HepG2 (cell line): ENCODE measurements around the gene FBLIM1. TPM values are rescaled to one million over a fixed set of nuclear protein-coding genes. Genes with fewer than 3 reads are reported as not detected.

Experiments used
- ATAC-seq: fragments of 200-7000 bp; cut with Tn5 transposase; 3 replicates; pipeline ENCODE4 v1.9.1; 2020; ENCODE audit warnings: mild to moderate bottlenecking, moderate library complexity
- BruUV-seq: library from RNA; stranded (reverse); fragments of 400-500 nt; replicated peaks from 2 replicates; lab custom pipeline; 2021; lab: Mats Ljungman, UMichigan
- CTCF ChIA-PET: fragments of 300-600 bp; formaldehyde crosslinking; extraction: SDS; loops from one replicate; lab custom pipeline; 2021; ENCODE audit warnings: low total read pairs, inconsistent platforms, low intra/inter-chr PET ratio; lab: Yijun Ruan, JAX
- POLR2A ChIA-PET: fragments of 350-600 bp; sonication (Branson Sonifier 250); formaldehyde crosslinking; loops from one replicate; lab custom pipeline; 2020; ENCODE audit warnings: antibody characterized with exemption, inconsistent platforms; lab: Yijun Ruan, JAX
- DNase-seq: peaks from one replicate; pipeline ENCODE4 v3.0.0-alpha.2; 2015; ENCODE audit warnings: low spot score
- FAIRE-seq: peaks from 3 replicates; lab custom pipeline; 2011; peaks lifted over from hg19 to GRCh38; lab: Jason Lieb, UNC
- H2AFZ ChIP-seq: one replicate; pipeline ENCODE4 v1.6.1; 2011; ENCODE audit warnings: low read length, inconsistent platforms
- H3K27ac ChIP-seq: fragments of 300-600 bp; 3 replicates; pipeline ENCODE4 v1.8.0; 2011; ENCODE audit warnings: mixed run types, mild to moderate bottlenecking, mixed read lengths, low read length, inconsistent platforms; ENCODE audit not compliant: insufficient read depth; ENCODE audit errors: extremely low read length
- H3K27me3 ChIP-seq, 2 experiments: fragments of 200-600 bp in 1 of 2; 2 replicates in 1 of 2; 3 replicates in 1 of 2; pipeline versions ENCODE4 v1.6.0 to v1.8.0; 2011; ENCODE audit warnings: low read length in 2 of 2, mild to moderate bottlenecking in 2 of 2, moderate library complexity in 2 of 2, inconsistent platforms in 1 of 2; ENCODE audit not compliant: insufficient read depth in 2 of 2, control insufficient read depth in 1 of 2
- H3K36me3 ChIP-seq, 2 experiments: fragments of 200-600 bp in 1 of 2; replicated peaks in 1 of 2; 2 replicates in 1 of 2; 3 replicates in 1 of 2; pipeline versions ENCODE4 v1.5.1 to v1.8.0; 2011; ENCODE audit warnings: low read length in 2 of 2, inconsistent platforms in 1 of 2; ENCODE audit not compliant: insufficient read depth in 2 of 2, control insufficient read depth in 1 of 2
- H3K4me1 ChIP-seq: 2 replicates; pipeline ENCODE4 v1.5.1; 2012; ENCODE audit warnings: low read length, inconsistent platforms; ENCODE audit not compliant: insufficient read depth
- H3K4me2 ChIP-seq: 2 replicates; pipeline ENCODE4 v1.6.0; 2011; ENCODE audit warnings: low read depth, low read length, inconsistent platforms
- H3K4me3 ChIP-seq, 3 experiments: fragments of 200-600 bp in 1 of 3; sonication (generic), shearing (Covaris generic) in 1 of 3; replicated peaks in 1 of 3; 2 replicates each; pipeline ENCODE4 v1.5.1; 2011 to 2016; ENCODE audit warnings: low read length in 3 of 3, inconsistent platforms in 2 of 3, low read depth in 2 of 3, mild to moderate bottlenecking in 2 of 3, control low read depth in 1 of 3, mixed read lengths in 1 of 3; ENCODE audit not compliant: insufficient read depth in 1 of 3
- H3K79me2 ChIP-seq: one replicate; pipeline ENCODE4 v1.6.1; 2011; ENCODE audit warnings: low read length, inconsistent platforms; ENCODE audit not compliant: insufficient read depth
- H3K9ac ChIP-seq: 2 replicates; pipeline ENCODE4 v1.6.0; 2011; ENCODE audit warnings: mild to moderate bottlenecking, low read depth, low read length, inconsistent platforms; ENCODE audit not compliant: insufficient read depth
- H3K9me3 ChIP-seq: 2 replicates; pipeline ENCODE4 v1.5.1; 2012; ENCODE audit warnings: mild to moderate bottlenecking, low read length
- H4K20me1 ChIP-seq: 2 replicates; pipeline ENCODE4 v1.6.0; 2011; ENCODE audit warnings: inconsistent platforms, mild to moderate bottlenecking, low read length, moderate library complexity; ENCODE audit not compliant: insufficient read depth
- FOXA1 ChIP-seq, 2 experiments: fragments of 450-650 bp in 1 of 2; sonication (generic) in 1 of 2; formaldehyde crosslinking in 1 of 2; IDR thresholded peaks; 2 replicates each; pipeline versions ENCODE4 v1.4.0 to v1.6.1; 2016 to 2020; ENCODE audit warnings: missing genetic modification reagents in 1 of 2
- HMGA1 ChIP-seq: sonication (generic); formaldehyde crosslinking; conservative IDR thresholded peaks from 2 replicates; pipeline ENCODE4 v1.4.0; 2020; ENCODE audit warnings: missing genetic modification reagents
- PHB2 ChIP-seq: fragments of 450-650 bp; IDR thresholded peaks from 2 replicates; pipeline ENCODE4 v1.6.1; 2018; ENCODE audit not compliant: partially characterized antibody
- SNAI1 ChIP-seq: sonication (generic); formaldehyde crosslinking; IDR thresholded peaks from 2 replicates; pipeline ENCODE4 v1.5.0; 2020; ENCODE audit warnings: mild to moderate bottlenecking, missing genetic modification reagents, borderline replicate concordance
- ZFP1 ChIP-seq: IDR thresholded peaks from 2 replicates; pipeline ENCODE4 v1.6.1; 2016
- ZNF253 ChIP-seq: sonication (generic); formaldehyde crosslinking; IDR thresholded peaks from 2 replicates; pipeline ENCODE4 v1.8.0; 2022; ENCODE audit warnings: mild to moderate bottlenecking, missing genetic modification reagents, borderline replicate concordance
- ZNF382 ChIP-seq: sonication (generic); formaldehyde crosslinking; IDR thresholded peaks from 2 replicates; pipeline ENCODE4 v1.5.0; 2020; ENCODE audit warnings: missing genetic modification reagents, mild to moderate bottlenecking, borderline replicate concordance
- ZNF557 ChIP-seq: sonication (generic); formaldehyde crosslinking; IDR thresholded peaks from 2 replicates; pipeline ENCODE4 v1.4.0; 2020; ENCODE audit warnings: missing genetic modification reagents
- ZSCAN31 ChIP-seq: sonication (generic); formaldehyde crosslinking; IDR thresholded peaks from 2 replicates; pipeline ENCODE4 v1.5.0; 2020; ENCODE audit warnings: low read depth, mild to moderate bottlenecking, missing genetic modification reagents
- WGBS: methylation state at CpG from one replicate; pipeline ENCODE4 v1.1.6; 2017; ENCODE audit warnings: low lambda C conversion rate; 5-methylcytosine and 5-hydroxymethylcytosine counted together
- in situ Hi-C: cut with HindIII; loops from 2 replicates; pipeline ENCODE4 v1.10.0; 2017; ENCODE audit warnings: low pct_unique_long_range_greater_than_20kb; ENCODE audit not compliant: extremely low pct_ligation_motif_present
- intact Hi-C: fragments of 100-400 bp; cut with micrococcal nuclease; formaldehyde crosslinking; loops from one replicate; pipeline ENCODE4 v1.10.0; 2022; ENCODE audit not compliant: unreplicated experiment
- polyA plus RNA-seq, 8 experiments: library from polyadenylated mRNA; depleted of rRNA in 3 of 8; stranded (reverse) in 7 of 8; unstranded in 1 of 8; fragments of >200 nt; fragmentation: Illumina TruSeq in 4 of 8; extraction: Trizol in 4 of 8; gene quantifications; 2 replicates each; pipeline versions ENCODE4 v1.2.1 to v1.2.3, GENCODE V29; 2011 to 2016; ENCODE audit warnings: low read depth in 4 of 8, missing spikeins in 1 of 8, mixed read lengths in 1 of 8; ENCODE audit not compliant: insufficient read depth in 1 of 8
- total RNA-seq, 5 experiments: library from RNA; depleted of rRNA; stranded (reverse); fragments of >200 nt; fragmentation: Illumina TruSeq; extraction: Trizol; gene quantifications; 2 replicates each; pipeline ENCODE4 v1.2.3, GENCODE V29; 2016; ENCODE audit warnings: low read depth in 1 of 5
- TF ChIP-seq, protein P1 (sequence below): sonication (generic); formaldehyde crosslinking; IDR thresholded peaks from 2 replicates; pipeline ENCODE4 v1.9.0; 2021; ENCODE audit warnings: missing genetic modification reagents, mild to moderate bottlenecking, borderline replicate concordance
- TF ChIP-seq, protein P2 (sequence below): sonication (generic); formaldehyde crosslinking; conservative IDR thresholded peaks from 2 replicates; pipeline ENCODE4 v1.8.0; 2022; ENCODE audit warnings: low read depth, missing genetic modification reagents
- TF ChIP-seq, protein P3 (sequence below): IDR thresholded peaks from 2 replicates; pipeline ENCODE4 v1.4.0; 2020; ENCODE audit warnings: mild to moderate bottlenecking, missing genetic modification reagents
- TF ChIP-seq, protein P4 (sequence below): IDR thresholded peaks from 2 replicates; pipeline ENCODE4 v1.6.1; 2012; ENCODE audit warnings: inconsistent platforms
- TF ChIP-seq, protein P5 (sequence below): IDR thresholded peaks from 2 replicates; pipeline ENCODE4 v1.6.1; 2018; ENCODE audit warnings: missing genetic modification reagents

FBLIM1 gene
- total and polyA plus RNA-seq, 2 of the 13 experiments (the other 11 are each of a cell fraction or from before 2014, with no cell fraction given) = 10.6 to 23.0 TPM

- TF ChIP-seq, protein P1, sequence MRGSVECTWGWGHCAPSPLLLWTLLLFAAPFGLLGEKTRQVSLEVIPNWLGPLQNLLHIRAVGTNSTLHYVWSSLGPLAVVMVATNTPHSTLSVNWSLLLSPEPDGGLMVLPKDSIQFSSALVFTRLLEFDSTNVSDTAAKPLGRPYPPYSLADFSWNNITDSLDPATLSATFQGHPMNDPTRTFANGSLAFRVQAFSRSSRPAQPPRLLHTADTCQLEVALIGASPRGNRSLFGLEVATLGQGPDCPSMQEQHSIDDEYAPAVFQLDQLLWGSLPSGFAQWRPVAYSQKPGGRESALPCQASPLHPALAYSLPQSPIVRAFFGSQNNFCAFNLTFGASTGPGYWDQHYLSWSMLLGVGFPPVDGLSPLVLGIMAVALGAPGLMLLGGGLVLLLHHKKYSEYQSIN = no peak
- TF ChIP-seq ZFP1 = no peak
- TF ChIP-seq HMGA1 (CRISPR knock-in tag) = no peak
- TF ChIP-seq, protein P2, sequence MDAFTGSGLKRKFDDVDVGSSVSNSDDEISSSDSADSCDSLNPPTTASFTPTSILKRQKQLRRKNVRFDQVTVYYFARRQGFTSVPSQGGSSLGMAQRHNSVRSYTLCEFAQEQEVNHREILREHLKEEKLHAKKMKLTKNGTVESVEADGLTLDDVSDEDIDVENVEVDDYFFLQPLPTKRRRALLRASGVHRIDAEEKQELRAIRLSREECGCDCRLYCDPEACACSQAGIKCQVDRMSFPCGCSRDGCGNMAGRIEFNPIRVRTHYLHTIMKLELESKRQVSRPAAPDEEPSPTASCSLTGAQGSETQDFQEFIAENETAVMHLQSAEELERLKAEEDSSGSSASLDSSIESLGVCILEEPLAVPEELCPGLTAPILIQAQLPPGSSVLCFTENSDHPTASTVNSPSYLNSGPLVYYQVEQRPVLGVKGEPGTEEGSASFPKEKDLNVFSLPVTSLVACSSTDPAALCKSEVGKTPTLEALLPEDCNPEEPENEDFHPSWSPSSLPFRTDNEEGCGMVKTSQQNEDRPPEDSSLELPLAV = no peak
- TF ChIP-seq ZNF557 = no peak
- no peak for TF ChIP-seq SNAI1 (CRISPR knock-in tag)
Observed at GRCh38 chr1:15724949-15725880, 33.4 kb upstream of the FBLIM1 start (continued).

DNA sequence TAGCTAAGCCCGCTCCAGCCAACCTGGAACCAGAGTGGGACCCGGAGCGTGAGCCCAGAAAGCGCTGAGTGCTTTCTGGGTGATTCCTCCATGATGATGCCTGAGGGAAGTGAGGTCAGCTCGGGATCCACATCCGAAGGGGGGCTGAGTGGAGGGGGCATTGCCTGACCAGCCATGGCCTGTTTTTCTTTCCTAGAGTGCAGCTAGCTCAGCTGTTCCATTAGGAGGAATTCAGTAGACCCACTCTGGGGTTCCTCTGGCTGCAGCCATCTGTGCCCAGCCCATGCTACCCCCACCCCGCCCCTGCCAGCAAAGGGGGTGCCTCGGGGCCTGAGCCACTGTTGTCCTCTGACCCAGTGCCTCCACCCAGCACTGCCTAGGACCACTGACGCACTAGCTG lies 32.1 kb upstream of the FBLIM1 start:
- CTCF ChIA-PET = no interaction called here
- peaks cover 15 to 45% of the 10 kb centered on the region in 2 experiments; a peak in 4 of 5 replicates for H3K36me3 ChIP-seq
- in situ Hi-C loops = no loop called here
- H3K4me1 ChIP-seq = no peaks in the 10 kb centered on the region
- no peaks in the 10 kb centered on the region for H4K20me1 ChIP-seq
- 100% methylated on average over 4 of the region's 9 CpGs for WGBS
- no peaks in the 10 kb centered on the region for H3K9me3 ChIP-seq
- H3K27me3 ChIP-seq = no peaks in the 10 kb centered on the region
- no peaks in the 10 kb centered on the region for H3K79me2 ChIP-seq
- POLR2A ChIA-PET = no interaction called here
- no peak overlapping the region for H3K9ac ChIP-seq
- no peak overlapping the region for H3K27ac ChIP-seq
- ATAC-seq (no peak), DNase-seq (no peak), FAIRE-seq (no peak)
- BruUV-seq = no TSS peak
- TF ChIP-seq ZSCAN31 (CRISPR knock-in tag) = no peak
- TF ChIP-seq, protein P3, sequence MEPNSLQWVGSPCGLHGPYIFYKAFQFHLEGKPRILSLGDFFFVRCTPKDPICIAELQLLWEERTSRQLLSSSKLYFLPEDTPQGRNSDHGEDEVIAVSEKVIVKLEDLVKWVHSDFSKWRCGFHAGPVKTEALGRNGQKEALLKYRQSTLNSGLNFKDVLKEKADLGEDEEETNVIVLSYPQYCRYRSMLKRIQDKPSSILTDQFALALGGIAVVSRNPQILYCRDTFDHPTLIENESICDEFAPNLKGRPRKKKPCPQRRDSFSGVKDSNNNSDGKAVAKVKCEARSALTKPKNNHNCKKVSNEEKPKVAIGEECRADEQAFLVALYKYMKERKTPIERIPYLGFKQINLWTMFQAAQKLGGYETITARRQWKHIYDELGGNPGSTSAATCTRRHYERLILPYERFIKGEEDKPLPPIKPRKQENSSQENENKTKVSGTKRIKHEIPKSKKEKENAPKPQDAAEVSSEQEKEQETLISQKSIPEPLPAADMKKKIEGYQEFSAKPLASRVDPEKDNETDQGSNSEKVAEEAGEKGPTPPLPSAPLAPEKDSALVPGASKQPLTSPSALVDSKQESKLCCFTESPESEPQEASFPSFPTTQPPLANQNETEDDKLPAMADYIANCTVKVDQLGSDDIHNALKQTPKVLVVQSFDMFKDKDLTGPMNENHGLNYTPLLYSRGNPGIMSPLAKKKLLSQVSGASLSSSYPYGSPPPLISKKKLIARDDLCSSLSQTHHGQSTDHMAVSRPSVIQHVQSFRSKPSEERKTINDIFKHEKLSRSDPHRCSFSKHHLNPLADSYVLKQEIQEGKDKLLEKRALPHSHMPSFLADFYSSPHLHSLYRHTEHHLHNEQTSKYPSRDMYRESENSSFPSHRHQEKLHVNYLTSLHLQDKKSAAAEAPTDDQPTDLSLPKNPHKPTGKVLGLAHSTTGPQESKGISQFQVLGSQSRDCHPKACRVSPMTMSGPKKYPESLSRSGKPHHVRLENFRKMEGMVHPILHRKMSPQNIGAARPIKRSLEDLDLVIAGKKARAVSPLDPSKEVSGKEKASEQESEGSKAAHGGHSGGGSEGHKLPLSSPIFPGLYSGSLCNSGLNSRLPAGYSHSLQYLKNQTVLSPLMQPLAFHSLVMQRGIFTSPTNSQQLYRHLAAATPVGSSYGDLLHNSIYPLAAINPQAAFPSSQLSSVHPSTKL (CRISPR knock-in tag) = no peak
- no peak for TF ChIP-seq FOXA1 (IDR thresholded peaks at IDR 0.05)
- TF ChIP-seq FOXA1 (CRISPR knock-in tag; IDR thresholded peaks at IDR 0.05) = no peak
- TF ChIP-seq ZNF253 = no peak
- no peak for TF ChIP-seq ZNF382
- no peak for TF ChIP-seq PHB2
- TF ChIP-seq, protein P4, sequence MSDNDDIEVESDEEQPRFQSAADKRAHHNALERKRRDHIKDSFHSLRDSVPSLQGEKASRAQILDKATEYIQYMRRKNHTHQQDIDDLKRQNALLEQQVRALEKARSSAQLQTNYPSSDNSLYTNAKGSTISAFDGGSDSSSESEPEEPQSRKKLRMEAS = no peak
- TF ChIP-seq, protein P5, sequence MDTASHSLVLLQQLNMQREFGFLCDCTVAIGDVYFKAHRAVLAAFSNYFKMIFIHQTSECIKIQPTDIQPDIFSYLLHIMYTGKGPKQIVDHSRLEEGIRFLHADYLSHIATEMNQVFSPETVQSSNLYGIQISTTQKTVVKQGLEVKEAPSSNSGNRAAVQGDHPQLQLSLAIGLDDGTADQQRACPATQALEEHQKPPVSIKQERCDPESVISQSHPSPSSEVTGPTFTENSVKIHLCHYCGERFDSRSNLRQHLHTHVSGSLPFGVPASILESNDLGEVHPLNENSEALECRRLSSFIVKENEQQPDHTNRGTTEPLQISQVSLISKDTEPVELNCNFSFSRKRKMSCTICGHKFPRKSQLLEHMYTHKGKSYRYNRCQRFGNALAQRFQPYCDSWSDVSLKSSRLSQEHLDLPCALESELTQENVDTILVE = no peak
- no peak overlapping the region for H3K4me2 ChIP-seq
- no peak overlapping the region for H2AFZ ChIP-seq
- no peak overlapping the region for H3K4me3 ChIP-seq
- intact Hi-C loops = no loop called here
